Tibial nerve (tissue), 4 donors: ENCODE data around the gene LMF2. TPM values are rescaled to one million over a fixed set of nuclear protein-coding genes. Genes with fewer than 3 reads are reported as not detected.

Experiments used
- DNase-seq, 2 donors: peaks; one replicate each; pipeline ENCODE4 v3.0.0-alpha.2; 2019; ENCODE audit warnings: low spot score in 2 of 2
- H3K27ac ChIP-seq, 4 donors: fragments of 200-600 bp; sonication (generic) in 3 of 4; one replicate each; pipeline ENCODE4 v1.5.1; 2017 to 2019; ENCODE audit warnings: mild to moderate bottlenecking in 1 of 4
- H3K27me3 ChIP-seq, 2 donors: fragments of 200-600 bp; sonication (generic) in 1 of 2; one replicate each; pipeline versions ENCODE4 v1.5.1 to v1.6.0; 2017 to 2019
- H3K36me3 ChIP-seq, 3 donors: fragments of 200-600 bp; sonication (generic); one replicate each; pipeline ENCODE4 v1.5.1; 2018 to 2019
- H3K4me1 ChIP-seq, 4 donors: fragments of 200-600 bp; sonication (generic) in 3 of 4; one replicate each; pipeline ENCODE4 v1.5.1; 2017 to 2019
- H3K4me3 ChIP-seq, 4 donors: fragments of 200-600 bp; sonication (generic) in 3 of 4; one replicate each; pipeline ENCODE4 v1.5.1; 2017 to 2019; ENCODE audit warnings: mild to moderate bottlenecking in 1 of 4, moderate library complexity in 1 of 4
- H3K9me3 ChIP-seq, 4 donors: fragments of 200-600 bp; sonication (generic) in 3 of 4; one replicate each; pipeline ENCODE4 v1.5.1; 2017 to 2019
- CTCF ChIP-seq, 5 experiments: fragments of 200-600 bp in 3 of 5; fragments of 450-650 bp in 2 of 5; sonication (generic) in 3 of 5; IDR thresholded peaks; one replicate each; pipeline ENCODE4 v1.5.1; 2016 to 2019; ENCODE audit warnings: antibody characterized with exemption in 5 of 5, mild to moderate bottlenecking in 3 of 5, moderate library complexity in 2 of 5
- EP300 ChIP-seq, 2 donors: sonication (generic); formaldehyde crosslinking; IDR thresholded peaks; one replicate each; pipeline ENCODE4 v1.6.1; 2017; ENCODE audit warnings: antibody characterized with exemption in 2 of 2, mild to moderate bottlenecking in 1 of 2
- POLR2A ChIP-seq, 2 donors: fragments of 450-650 bp; IDR thresholded peaks; one replicate each; pipeline ENCODE4 v1.6.1; 2017; ENCODE audit warnings: antibody characterized with exemption in 2 of 2, mild to moderate bottlenecking in 2 of 2, moderate library complexity in 2 of 2
- WGBS, 2 donors: methylation state at CpG; one replicate each; pipeline ENCODE4 v1.1.5; 2018; 5-methylcytosine and 5-hydroxymethylcytosine counted together
- total RNA-seq, 4 donors: library from RNA; depleted of rRNA; stranded (reverse); fragments of >200 nt; gene quantifications; one replicate each; pipeline ENCODE4 v1.1.0, GENCODE V29; 2016

LMF2 gene
- total RNA-seq, 4 donors from 2014 or later, result 53.7 to 85.2 (median 58.1) TPM

GRCh38 chr22:50508897-50509296 is 1.4 kb upstream of the LMF2 start:
- no peak for TF ChIP-seq POLR2A (IDR thresholded peaks at IDR 0.05)
- no peak for TF ChIP-seq CTCF (IDR thresholded peaks at IDR 0.05)
- no peak for TF ChIP-seq EP300 (IDR thresholded peaks at IDR 0.05)
- H3K27me3 ChIP-seq, result no peaks in the 10 kb centered on the region
- peaks cover 0 to 35% (median 16%) of the 10 kb centered on the region in 4 donors for H3K4me1 ChIP-seq
- H3K36me3 ChIP-seq, result peaks cover 3 to 23% (median 13%) of the 10 kb centered on the region in 3 donors
- no peaks in the 10 kb centered on the region for H3K9me3 ChIP-seq
- peak overlapping the region; percentile 50 to 98 (median 78) for H3K4me3 ChIP-seq
- WGBS, 2 donors, result 5 to 12% methylated on average over 3 of the region's 3 CpGs
- no peak for DNase-seq
- peak overlapping the region; percentile 79 to 99 (median 89) for H3K27ac ChIP-seq

- no peaks in the 10 kb centered on the region for H3K27me3 ChIP-seq
- peak within 1 kb of the TSS; percentile 83 to 99 (median 92) for H3K27ac ChIP-seq
- DNase-seq, result peak; percentile 90 to 92
- H3K36me3 ChIP-seq, result peaks cover 3 to 29% (median 18%) of the 10 kb centered on the region in 3 donors
- peaks cover 0 to 35% (median 16%) of the 10 kb centered on the region in 4 donors for H3K4me1 ChIP-seq
- TF ChIP-seq EP300 (IDR thresholded peaks at IDR 0.05) (peak; percentile 81 to 98), CTCF (IDR thresholded peaks at IDR 0.05) (peak in 2 of 5 experiments; percentile 26 to 31), POLR2A (IDR thresholded peaks at IDR 0.05) (peak; percentile 66 to 84)
- H3K9me3 ChIP-seq, result no peaks in the 10 kb centered on the region
- WGBS, 2 donors, result 1 to 2% methylated on average over 32 to 38 of the region's 76 CpGs
- peak within 1 kb of the TSS; percentile 90 to 100 (median 96) for H3K4me3 ChIP-seq
Observed at GRCh38 chr22:50507991-50508884, 736 bp upstream of the LMF2 start, which contains the start of gene NCAPH2. Gene NCAPH2, plus strand, starts transcription at chr22:50508224. Its CDS starts 114 bp downstream, at chr22:50508338.

GRCh38 chr22:50506611-50507420 is 686 bp downstream of the LMF2 start:
- 22 to 28% methylated on average over 10 to 12 of the region's 21 CpGs for WGBS, 2 donors
- peaks cover 3 to 41% (median 21%) of the 10 kb centered on the region in 3 donors for H3K36me3 ChIP-seq
- H3K9me3 ChIP-seq, result no peaks in the 10 kb centered on the region
- H3K4me1 ChIP-seq, result peaks cover 0 to 35% (median 16%) of the 10 kb centered on the region in 4 donors
- H3K27ac ChIP-seq, result peak overlapping the region; percentile 83 to 93 (median 91)
- no peaks in the 10 kb centered on the region for H3K27me3 ChIP-seq
- peak overlapping the region; percentile 90 to 100 (median 96) for H3K4me3 ChIP-seq
- no peak for DNase-seq
- TF ChIP-seq POLR2A (IDR thresholded peaks at IDR 0.05), result no peak

GRCh38 chr22:50505776-50506610 is 1.5 kb downstream of the LMF2 start:
- TF ChIP-seq POLR2A (IDR thresholded peaks at IDR 0.05) (no peak), EP300 (IDR thresholded peaks at IDR 0.05) (no peak), CTCF (IDR thresholded peaks at IDR 0.05) (no peak)
- H3K27me3 ChIP-seq, result no peaks in the 10 kb centered on the region
- peaks cover 0 to 35% (median 16%) of the 10 kb centered on the region in 4 donors for H3K4me1 ChIP-seq
- peak overlapping the region in 3 of 4 donors; percentile 90 to 100 (median 96) for H3K4me3 ChIP-seq
- DNase-seq, result no peak
- peaks cover 3 to 41% (median 21%) of the 10 kb centered on the region in 3 donors for H3K36me3 ChIP-seq
- whole genome bisulfite sequencing, 2 donors, result 85 to 86% methylated on average over 30 to 34 of the region's 41 CpGs
- H3K9me3 ChIP-seq, result no peaks in the 10 kb centered on the region
- peak overlapping the region in 1 of 4 donors; percentile 91 for H3K27ac ChIP-seq
